ENCODE measurements around the gene INAVA. TPM values are rescaled to one million over a fixed set of nuclear protein-coding genes. Genes with fewer than 3 reads are reported as not detected.
"Not testable (repeated sequence)": the region's sequence is repeated elsewhere in the genome, so short reads cannot be mapped to it uniquely, and the experiment has no call there.

INAVA gene
- total and polyA plus RNA-seq, 12 donors, result 0.03 to 0.46 (median 0.22) TPM; not detected in 6

GRCh38 chr1:200907611-200908097 lies 13.0 kb downstream of the INAVA start:
- H3K27ac ChIP-seq, result no peak overlapping the region
- WGBS, 4 donors, result 77 to 90% (median 82%) methylated on average over 5 of the region's 5 CpGs

GRCh38 chr1:200908191-200908868 lies 13.6 kb downstream of the INAVA start:
- 88 to 90% (median 89%) methylated on average over 6 of the region's 6 CpGs for WGBS, 4 donors
- H3K27ac ChIP-seq, result no peak overlapping the region
- intact Hi-C loops (cut with DNase I), result no loop called here
- H3K27me3 ChIP-seq, result no peaks in the 10 kb centered on the region
- no peaks in the 10 kb centered on the region for H3K36me3 ChIP-seq (replicated peaks in 1 of 2)
- no peaks in the 10 kb centered on the region for H3K4me1 ChIP-seq (replicated peaks in 1 of 2)
- DNase-seq, result no peak
- H3K9me3 ChIP-seq (replicated peaks in 1 of 3), result no peaks in the 10 kb centered on the region
- H3K4me3 ChIP-seq, result no peak overlapping the region
- no peak for TF ChIP-seq POLR2A (IDR thresholded peaks at IDR 0.05)

More at GRCh38 chr1:200907611-200908097, 13.0 kb downstream of the INAVA start:
- DNase-seq, result no peak
- no peaks in the 10 kb centered on the region for H3K36me3 ChIP-seq (replicated peaks in 1 of 2)
- TF ChIP-seq POLR2A (IDR thresholded peaks at IDR 0.05) (no peak), CTCF (IDR thresholded peaks at IDR 0.05) (no peak)
- H3K27me3 ChIP-seq, result no peaks in the 10 kb centered on the region
- intact Hi-C loops (cut with DNase I), result no loop called here
- no peaks in the 10 kb centered on the region for H3K9me3 ChIP-seq (replicated peaks in 1 of 3)
- H3K4me3 ChIP-seq, result no peak overlapping the region
- H3K4me1 ChIP-seq (replicated peaks in 1 of 2), result no peaks in the 10 kb centered on the region

GRCh38 chr1:200909071-200909470 lies 14.4 kb downstream of the INAVA start:
- H3K9me3 ChIP-seq (replicated peaks in 1 of 3), result no peaks in the 10 kb centered on the region
- intact Hi-C loops (cut with DNase I), result no loop called here
- no peaks in the 10 kb centered on the region for H3K36me3 ChIP-seq (replicated peaks in 1 of 2)
- DNase-seq, result no peak
- H3K4me1 ChIP-seq (replicated peaks in 1 of 2), result no peaks in the 10 kb centered on the region
- H3K4me3 ChIP-seq, result no peak overlapping the region
- TF ChIP-seq CTCF (IDR thresholded peaks at IDR 0.05), result no peak
- no peak for TF ChIP-seq POLR2A (IDR thresholded peaks at IDR 0.05)
- no peaks in the 10 kb centered on the region for H3K27me3 ChIP-seq
- WGBS, 4 donors, result 82 to 100% (median 85%) methylated on average over 1 to 5 of the region's 5 CpGs
- no peak overlapping the region for H3K27ac ChIP-seq

- no peak overlapping the region for H3K4me3 ChIP-seq
- no peaks in the 10 kb centered on the region for H3K9me3 ChIP-seq (replicated peaks in 1 of 3)
- TF ChIP-seq POLR2A (IDR thresholded peaks at IDR 0.05), result no peak
- TF ChIP-seq CTCF (IDR thresholded peaks at IDR 0.05), result no peak
- intact Hi-C loops (cut with DNase I), result no loop called here
- no peaks in the 10 kb centered on the region for H3K36me3 ChIP-seq (replicated peaks in 1 of 2)
- DNase-seq, result no peak
- no peaks in the 10 kb centered on the region for H3K4me1 ChIP-seq (replicated peaks in 1 of 2)
- 72 to 84% (median 78%) methylated on average over 4 of the region's 4 CpGs for WGBS, 4 donors
- no peak overlapping the region for H3K27ac ChIP-seq
- no peaks in the 10 kb centered on the region for H3K27me3 ChIP-seq
Measured at GRCh38 chr1:200909757-200910239, 15.1 kb downstream of the INAVA start.

GRCh38 chr1:200911361-200911760 lies 16.7 kb downstream of the INAVA start:
- Histone ChIP-seq H3K36me3 (replicated peaks in 1 of 2) (no peaks in the 10 kb centered on the region), H3K4me1 (replicated peaks in 1 of 2) (no peaks in the 10 kb centered on the region), H3K4me3 (no peak overlapping the region), H3K9me3 (replicated peaks in 1 of 3) (no peaks in the 10 kb centered on the region), H3K27ac (no peak overlapping the region), H3K27me3 (no peaks in the 10 kb centered on the region)
- no peak for TF ChIP-seq POLR2A (IDR thresholded peaks at IDR 0.05)
- TF ChIP-seq CTCF (IDR thresholded peaks at IDR 0.05), result no peak
- DNase-seq, result no peak
- intact Hi-C loops (cut with DNase I), result no loop called here
- 92 to 99% (median 94%) methylated on average over 22 to 24 of the region's 24 CpGs for WGBS, 4 donors

- H3K36me3 ChIP-seq (replicated peaks in 1 of 2); H3K27me3 ChIP-seq; H3K9me3 ChIP-seq (replicated peaks in 1 of 3); intact Hi-C loops (cut with DNase I); H3K27ac ChIP-seq; H3K4me1 ChIP-seq (replicated peaks in 1 of 2); H3K4me3 ChIP-seq; DNase-seq: not testable (repeated sequence)
- 51 to 93% (median 80%) methylated on average over 2 to 11 of the region's 21 CpGs for WGBS, 4 donors
Measured at GRCh38 chr1:200911936-200912335, 17.2 kb downstream of the INAVA start.

Measured in adrenal gland (tissue), 12 donors.